Epithelial cell of prostate (primary cell): ENCODE results near the gene COP1.
"Not testable (repeated sequence)": the region's sequence is repeated elsewhere in the genome, so short reads cannot be mapped to it uniquely, and the experiment has no call there.

Experiments
- DNase-seq: peaks from one replicate; pipeline ENCODE4 v3.0.0-alpha.2; 2011; ENCODE audit warnings: low read depth, low spot score
- H3K27ac ChIP-seq: fragments of 450-650 bp; 2 replicates; pipeline ENCODE4 v1.5.1; 2017; ENCODE audit warnings: mild to moderate bottlenecking

The COP1 gene

GRCh38 chr1:175983363-175983762 lies 223.7 kb downstream of the COP1 start:
- not testable (repeated sequence) for DNase-seq, H3K27ac ChIP-seq

GRCh38 chr1:175981128-175981527 lies 226.0 kb downstream of the COP1 start:
- no peak for DNase-seq
- H3K27ac ChIP-seq: no peak overlapping the region

GRCh38 chr1:175978926-175979325 lies 228.2 kb downstream of the COP1 start:
- H3K27ac ChIP-seq: no peak overlapping the region

GRCh38 chr1:175978476-175978875 lies 228.6 kb downstream of the COP1 start:
- H3K27ac ChIP-seq: no peak overlapping the region

More at GRCh38 chr1:175978926-175979325, 228.2 kb downstream of the COP1 start:
- DNase-seq: no peak

GRCh38 chr1:175976865-175977642 lies 230.0 kb downstream of the COP1 start:
- H3K27ac ChIP-seq: no peak overlapping the region
- DNase-seq: no peak

More at GRCh38 chr1:175978476-175978875, 228.6 kb downstream of the COP1 start:
- no peak for DNase-seq

- no peak overlapping the region for H3K27ac ChIP-seq
- DNase-seq: no peak
These were observed 237.9 kb downstream of the COP1 start for GRCh38 chr1:175969231-175969630.

- DNase-seq: no peak
- no peak overlapping the region for H3K27ac ChIP-seq
These were observed 238.5 kb downstream of the COP1 start for GRCh38 chr1:175968486-175969172.

- no peak for DNase-seq
- no peak overlapping the region for H3K27ac ChIP-seq
These were observed 243.3 kb downstream of the COP1 start for GRCh38 chr1:175963740-175964139.

GRCh38 chr1:175960169-175960568 lies 246.9 kb downstream of the COP1 start:
- no peak overlapping the region for H3K27ac ChIP-seq
- DNase-seq: no peak

GRCh38 chr1:175951627-175952026 lies 255.5 kb downstream of the COP1 start:
- H3K27ac ChIP-seq: no peak overlapping the region
- no peak for DNase-seq

- DNase-seq: no peak
- no peak overlapping the region for H3K27ac ChIP-seq
These were observed 259.3 kb downstream of the COP1 start for GRCh38 chr1:175947771-175948170.

- no peak for DNase-seq
- no peak overlapping the region for H3K27ac ChIP-seq
These were observed 262.5 kb downstream of the COP1 start for GRCh38 chr1:175944591-175944990.

GRCh38 chr1:175941164-175941563 lies 265.9 kb downstream of the COP1 start:
- no peak for DNase-seq
- H3K27ac ChIP-seq: no peak overlapping the region

GRCh38 chr1:175936736-175937135 lies 270.4 kb downstream of the COP1 start:
- no peak overlapping the region for H3K27ac ChIP-seq
- no peak for DNase-seq

GRCh38 chr1:175935566-175936115 lies 271.4 kb downstream of the COP1 start:
- no peak overlapping the region for H3K27ac ChIP-seq
- DNase-seq: no peak

- no peak for DNase-seq
These were observed 271.9 kb downstream of the COP1 start for GRCh38 chr1:175935166-175935565.

GRCh38 chr1:175933801-175934200 lies 273.3 kb downstream of the COP1 start:
- no peak overlapping the region for H3K27ac ChIP-seq
- no peak for DNase-seq

More at GRCh38 chr1:175935166-175935565, 271.9 kb downstream of the COP1 start:
- H3K27ac ChIP-seq: no peak overlapping the region

GRCh38 chr1:175927944-175928343 lies 279.1 kb downstream of the COP1 start:
- H3K27ac ChIP-seq: no peak overlapping the region
- no peak for DNase-seq

- H3K27ac ChIP-seq: no peak overlapping the region
- DNase-seq: no peak
These were observed 284.7 kb downstream of the COP1 start for GRCh38 chr1:175922254-175922881.

- DNase-seq: no peak
These were observed 286.7 kb downstream of the COP1 start for GRCh38 chr1:175920381-175920780.

GRCh38 chr1:175919001-175919400 lies 288.1 kb downstream of the COP1 start:
- DNase-seq: no peak
- H3K27ac ChIP-seq: no peak overlapping the region

More at GRCh38 chr1:175920381-175920780, 286.7 kb downstream of the COP1 start:
- no peak overlapping the region for H3K27ac ChIP-seq
